Cardiac muscle cell (in vitro differentiated cells and primary cell): ENCODE measurements around the gene CD27. TPM values are rescaled to one million over a fixed set of nuclear protein-coding genes. Genes with fewer than 3 reads are reported as not detected.
"Not testable (repeated sequence)": the region's sequence is repeated elsewhere in the genome, so short reads cannot be mapped to it uniquely, and the experiment has no call there.

ENCODE experiments used
- DNase-seq, 2 donors: peaks; one replicate each; pipeline versions ENCODE4 v3.0.0 to v3.0.0-alpha.2; 2010 to 2017; ENCODE audit warnings: low read depth in 1 of 2, low spot score in 1 of 2
- H3K27ac ChIP-seq: fragments of 200-600 bp; sonication (generic); 2 replicates; pipeline ENCODE4 v1.5.1; 2016
- H3K27me3 ChIP-seq: fragments of 200-600 bp; sonication (generic); 2 replicates; pipeline ENCODE4 v1.6.0; 2016; ENCODE audit warnings: control low read depth
- H3K36me3 ChIP-seq: fragments of 200-600 bp; sonication (generic); 2 replicates; pipeline ENCODE4 v1.5.1; 2016; ENCODE audit warnings: control low read depth
- H3K4me1 ChIP-seq: fragments of 200-600 bp; sonication (generic); 2 replicates; pipeline ENCODE4 v1.8.1; 2017; ENCODE audit warnings: low read depth, mild to moderate bottlenecking, mixed run types
- H3K4me3 ChIP-seq: fragments of 200-600 bp; sonication (generic); 2 replicates; pipeline ENCODE4 v1.5.1; 2016; ENCODE audit warnings: mild to moderate bottlenecking
- H3K9me3 ChIP-seq: fragments of 200-600 bp; sonication (generic); 2 replicates; pipeline ENCODE4 v1.5.1; 2017; ENCODE audit warnings: low read depth, mild to moderate bottlenecking, control low read depth
- polyA plus RNA-seq: library from polyadenylated mRNA; unstranded; fragments of >200 nt; fragmentation: Nextera tagmentation; extraction: Ambion mirVana; gene quantifications from 2 replicates; pipeline ENCODE4 v1.2.1, GENCODE V29; 2016
- total RNA-seq: library from RNA; depleted of rRNA; stranded (reverse); fragments of >200 nt; gene quantifications from 2 replicates; pipeline ENCODE4 v1.2.3, GENCODE V29; 2016
- TF ChIP-seq, protein P1 (sequence below): IDR thresholded peaks from 2 replicates; pipeline ENCODE4 v1.5.1; 2012; ENCODE audit warnings: low read depth, mild to moderate bottlenecking, low read length

CD27 gene
- total and polyA plus RNA-seq, 2 experiments from 2014 or later = 0.32 TPM; not detected in 1

DNA sequence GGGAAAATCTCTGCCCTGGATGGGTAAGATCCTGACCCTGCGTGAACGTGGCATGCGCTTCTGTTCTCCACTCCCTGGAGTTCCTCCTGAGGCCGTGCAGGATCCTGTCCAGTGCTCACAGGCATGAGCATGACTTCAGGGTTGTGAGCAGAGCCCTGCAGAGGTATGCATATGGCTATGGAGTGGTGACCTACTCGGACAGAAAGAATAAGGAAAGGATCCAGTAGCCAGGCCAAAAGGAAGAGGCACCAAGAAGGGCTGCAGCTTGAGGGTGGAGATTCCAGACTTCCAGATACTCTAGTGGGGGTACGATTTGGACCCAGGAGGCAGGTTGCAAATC, 20.8 kb upstream of the CD27 start:
- DNase-seq = no peak
- Histone ChIP-seq H3K4me1 (no peaks in the 10 kb centered on the region), H3K36me3 (no peaks in the 10 kb centered on the region), H3K9me3 (no peaks in the 10 kb centered on the region), H3K27me3 (no peaks in the 10 kb centered on the region), H3K4me3 (no peak overlapping the region), H3K27ac (no peak overlapping the region)
- TF ChIP-seq, protein P1, sequence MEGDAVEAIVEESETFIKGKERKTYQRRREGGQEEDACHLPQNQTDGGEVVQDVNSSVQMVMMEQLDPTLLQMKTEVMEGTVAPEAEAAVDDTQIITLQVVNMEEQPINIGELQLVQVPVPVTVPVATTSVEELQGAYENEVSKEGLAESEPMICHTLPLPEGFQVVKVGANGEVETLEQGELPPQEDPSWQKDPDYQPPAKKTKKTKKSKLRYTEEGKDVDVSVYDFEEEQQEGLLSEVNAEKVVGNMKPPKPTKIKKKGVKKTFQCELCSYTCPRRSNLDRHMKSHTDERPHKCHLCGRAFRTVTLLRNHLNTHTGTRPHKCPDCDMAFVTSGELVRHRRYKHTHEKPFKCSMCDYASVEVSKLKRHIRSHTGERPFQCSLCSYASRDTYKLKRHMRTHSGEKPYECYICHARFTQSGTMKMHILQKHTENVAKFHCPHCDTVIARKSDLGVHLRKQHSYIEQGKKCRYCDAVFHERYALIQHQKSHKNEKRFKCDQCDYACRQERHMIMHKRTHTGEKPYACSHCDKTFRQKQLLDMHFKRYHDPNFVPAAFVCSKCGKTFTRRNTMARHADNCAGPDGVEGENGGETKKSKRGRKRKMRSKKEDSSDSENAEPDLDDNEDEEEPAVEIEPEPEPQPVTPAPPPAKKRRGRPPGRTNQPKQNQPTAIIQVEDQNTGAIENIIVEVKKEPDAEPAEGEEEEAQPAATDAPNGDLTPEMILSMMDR = no peak

DNA sequence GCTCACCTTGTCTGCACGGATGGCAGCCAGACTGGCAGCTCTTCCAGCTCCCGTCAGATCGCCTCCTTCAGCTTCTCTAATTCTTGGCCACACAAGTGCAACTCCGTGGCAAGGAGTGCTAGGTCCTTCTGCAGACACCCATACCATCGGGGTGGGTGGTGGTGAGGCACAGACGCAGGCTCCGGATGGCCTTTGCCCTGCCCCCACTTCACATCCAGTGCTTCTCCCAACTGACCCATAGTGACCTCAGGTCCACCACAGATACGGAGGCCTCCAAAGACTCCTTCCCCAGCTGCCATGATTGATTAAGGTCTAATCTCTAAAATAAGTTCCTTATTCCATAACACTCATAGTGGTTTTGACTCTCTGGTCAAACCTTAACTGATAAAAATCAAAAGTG, 19.9 kb upstream of the CD27 start:
- no peaks in the 10 kb centered on the region for H3K4me1 ChIP-seq
- no peaks in the 10 kb centered on the region for H3K27me3 ChIP-seq
- DNase-seq = no peak
- TF ChIP-seq, protein P1 = no peak
- H3K4me3 ChIP-seq = no peak overlapping the region
- H3K27ac ChIP-seq = no peak overlapping the region
- no peaks in the 10 kb centered on the region for H3K36me3 ChIP-seq
- no peaks in the 10 kb centered on the region for H3K9me3 ChIP-seq

DNA sequence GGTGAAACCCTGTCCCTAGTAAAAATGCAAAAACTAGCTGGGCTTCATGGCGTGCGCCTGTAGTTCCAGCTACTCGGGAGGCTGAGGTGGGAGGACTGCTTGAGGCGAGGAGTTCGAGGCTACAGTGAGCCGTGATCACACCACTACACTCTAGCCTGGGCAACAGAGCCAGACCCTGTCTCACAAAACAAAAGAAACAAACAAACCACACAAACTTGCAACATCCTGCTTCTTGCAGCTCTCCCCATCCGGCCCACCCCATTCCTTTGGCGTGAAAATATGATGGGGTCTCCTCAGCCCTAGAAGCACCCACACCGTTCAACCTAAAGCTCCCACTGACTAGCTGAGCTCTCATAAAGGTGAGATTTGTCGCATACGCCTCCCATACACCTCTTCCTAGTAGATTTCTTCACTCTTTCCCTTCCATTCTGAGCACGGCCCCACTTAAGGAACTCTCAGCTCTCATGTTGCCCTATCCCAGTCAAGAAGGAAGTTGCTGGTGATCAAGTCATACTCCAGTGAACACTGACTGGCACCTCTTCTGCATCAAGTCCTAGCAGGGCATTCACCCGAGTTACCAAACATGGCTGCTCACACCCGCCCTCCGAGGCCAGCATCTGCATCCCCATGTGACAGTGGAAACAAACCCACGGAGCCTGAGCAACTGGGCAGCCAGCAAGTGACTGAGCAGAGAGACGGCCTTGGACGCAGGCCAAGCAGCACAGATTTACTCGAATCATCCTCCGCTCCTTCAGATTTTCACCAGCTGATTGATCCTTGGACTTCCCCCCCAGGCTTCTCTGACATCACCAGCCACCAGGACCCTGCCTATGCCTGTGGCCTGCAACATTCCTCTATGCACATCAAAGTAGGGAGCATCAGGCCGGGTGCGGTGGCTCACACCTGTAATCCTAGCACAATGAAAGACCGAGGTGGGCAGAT, 18.9 kb upstream of the CD27 start:
- Histone ChIP-seq H3K4me1 (no peaks in the 10 kb centered on the region), H3K27ac (no peak overlapping the region), H3K27me3 (no peaks in the 10 kb centered on the region), H3K9me3 (no peaks in the 10 kb centered on the region), H3K4me3 (no peak overlapping the region), H3K36me3 (no peaks in the 10 kb centered on the region)
- no peak for DNase-seq
- TF ChIP-seq, protein P1 = no peak

DNA sequence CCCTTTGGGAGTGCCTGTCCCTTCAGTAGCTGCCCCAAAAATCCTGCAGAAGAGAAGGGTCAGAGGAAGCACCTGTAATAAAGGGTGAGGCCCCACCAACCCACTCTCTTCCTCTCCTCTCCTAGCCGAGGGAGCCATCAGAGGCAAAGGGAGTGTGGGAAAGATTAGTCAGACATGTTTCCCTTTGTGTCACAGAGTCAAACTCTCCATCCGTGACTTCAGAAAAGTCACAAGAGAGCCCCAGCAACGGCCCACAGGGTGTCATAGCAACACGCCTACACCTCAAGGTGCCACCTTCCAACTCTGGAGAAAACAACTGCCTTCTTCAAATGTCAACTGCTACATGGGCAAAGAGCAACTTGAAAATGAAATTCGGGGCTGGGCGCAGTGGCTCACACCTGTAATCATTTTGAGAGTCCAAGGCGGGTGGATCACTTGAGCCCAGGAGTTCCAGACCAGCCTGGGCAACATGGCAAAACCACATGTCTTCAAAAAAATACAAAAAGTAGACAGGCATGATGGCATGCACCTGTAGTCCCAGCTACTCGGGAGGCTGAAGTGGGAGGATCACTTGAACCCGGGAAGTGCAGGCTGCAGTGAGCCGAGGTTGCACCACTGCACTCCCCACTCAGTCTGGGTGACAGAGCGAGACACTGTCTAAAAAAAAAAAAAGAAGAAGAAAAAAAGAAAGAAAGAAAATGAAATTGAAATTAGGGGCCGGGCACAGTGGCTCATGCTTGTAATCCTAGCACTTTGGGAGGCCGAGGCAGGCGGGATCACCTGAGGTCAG, 17.7 kb upstream of the CD27 start:
- Histone ChIP-seq H3K27me3 (no peaks in the 10 kb centered on the region), H3K36me3 (no peaks in the 10 kb centered on the region), H3K4me1 (no peaks in the 10 kb centered on the region), H3K27ac (no peak overlapping the region), H3K9me3 (no peaks in the 10 kb centered on the region), H3K4me3 (no peak overlapping the region)
- DNase-seq = no peak
- TF ChIP-seq, protein P1 = no peak

DNA sequence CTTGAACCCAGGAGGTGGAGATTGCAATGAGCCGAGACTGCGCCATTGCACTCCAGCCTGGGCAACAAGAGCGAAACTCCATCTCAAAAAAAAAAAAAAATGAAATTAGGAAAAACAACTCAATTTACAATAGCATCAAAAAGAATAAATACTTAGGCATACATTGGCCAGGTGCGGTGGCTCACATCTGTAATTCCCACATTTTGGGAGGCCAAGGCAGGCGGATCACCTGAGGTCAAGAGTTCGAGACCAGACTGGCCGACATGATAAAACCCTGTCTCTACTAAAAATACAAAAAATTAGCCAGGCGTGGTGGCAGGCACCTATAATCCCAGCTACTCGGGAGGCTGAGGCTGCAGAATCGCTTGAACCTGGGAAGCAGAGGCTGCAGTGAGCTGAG, 17.0 kb upstream of the CD27 start:
- not testable (repeated sequence) for H3K27me3 ChIP-seq, H3K36me3 ChIP-seq, H3K9me3 ChIP-seq, DNase-seq, H3K4me3 ChIP-seq, H3K27ac ChIP-seq, H3K4me1 ChIP-seq

DNA sequence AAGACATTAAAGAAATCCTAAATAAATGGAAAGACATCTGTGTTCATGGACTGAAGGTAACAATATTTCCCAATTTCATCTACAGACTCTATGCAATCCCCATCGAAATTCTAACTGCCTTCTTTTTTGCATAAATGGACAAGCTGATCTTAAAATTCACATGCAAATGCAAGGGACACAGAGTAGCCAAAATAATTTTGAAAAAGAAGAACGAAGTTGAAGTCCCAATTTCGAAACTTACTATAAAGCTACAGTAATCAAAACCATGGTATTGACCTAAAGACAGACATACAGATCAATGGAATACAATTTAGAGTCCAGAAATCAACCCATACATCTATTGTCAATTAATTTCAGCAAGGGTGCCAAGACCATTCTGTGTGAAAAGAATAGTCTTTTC, 16.4 kb upstream of the CD27 start:
- no peak overlapping the region for H3K27ac ChIP-seq
- H3K9me3 ChIP-seq = no peaks in the 10 kb centered on the region
- no peak overlapping the region for H3K4me3 ChIP-seq
- H3K27me3 ChIP-seq = no peaks in the 10 kb centered on the region
- TF ChIP-seq, protein P1 = no peak
- no peaks in the 10 kb centered on the region for H3K4me1 ChIP-seq
- no peaks in the 10 kb centered on the region for H3K36me3 ChIP-seq
- DNase-seq = no peak
